RWPE2 (cell line): ENCODE results near the gene NHLRC2.
A peak's percentile ranks its signal among the peaks of the same experiment; 100 is the strongest.
"Not testable (repeated sequence)": the region's sequence is repeated elsewhere in the genome, so short reads cannot be mapped to it uniquely, and the experiment has no call there.

Source experiments
- ATAC-seq: fragments of 200-7000 bp; cut with Tn5 transposase; 3 replicates; pipeline ENCODE4 v1.9.1; 2021; ENCODE audit warnings: low read depth
- DNase-seq: peaks from one replicate; pipeline ENCODE4 v3.0.0-alpha.2; 2020; ENCODE audit warnings: low spot score
- H3K27ac ChIP-seq: fragments of 450-650 bp; 2 replicates; pipeline ENCODE4 v1.5.1; 2017; ENCODE audit warnings: mild to moderate bottlenecking; ENCODE audit not compliant: poor library complexity, severe bottlenecking
- H3K27me3 ChIP-seq: fragments of 250-450 bp; sonication (Bioruptor Pico); 2 replicates; pipeline ENCODE4 v1.5.1; 2021; ENCODE audit warnings: mild to moderate bottlenecking, moderate library complexity; ENCODE audit not compliant: insufficient read depth, poor library complexity, severe bottlenecking
- H3K36me3 ChIP-seq: fragments of 250-450 bp; sonication (Bioruptor Pico); 2 replicates; pipeline ENCODE4 v1.5.1; 2020; ENCODE audit warnings: low read depth, mild to moderate bottlenecking, moderate library complexity
- H3K4me1 ChIP-seq: fragments of 250-450 bp; sonication (Bioruptor Pico); 2 replicates; pipeline ENCODE4 v1.5.1; 2021; ENCODE audit warnings: mild to moderate bottlenecking, moderate library complexity; ENCODE audit not compliant: insufficient read depth, poor library complexity, severe bottlenecking
- H3K4me3 ChIP-seq: fragments of 250-450 bp; sonication (Bioruptor Pico); 2 replicates; pipeline ENCODE4 v1.5.1; 2021; ENCODE audit warnings: mild to moderate bottlenecking, moderate library complexity; ENCODE audit not compliant: severe bottlenecking
- H3K9me3 ChIP-seq: fragments of 250-450 bp; sonication (Bioruptor Pico); 2 replicates; pipeline ENCODE4 v1.5.1; 2021; ENCODE audit warnings: mild to moderate bottlenecking, moderate library complexity; ENCODE audit not compliant: severe bottlenecking
- TF ChIP-seq, protein P1 (sequence below): fragments of 450-650 bp; IDR thresholded peaks from one replicate; pipeline ENCODE4 v1.5.1; 2017; ENCODE audit warnings: mild to moderate bottlenecking, moderate library complexity; ENCODE audit not compliant: poor library complexity, severe bottlenecking

The NHLRC2 gene, protein sequence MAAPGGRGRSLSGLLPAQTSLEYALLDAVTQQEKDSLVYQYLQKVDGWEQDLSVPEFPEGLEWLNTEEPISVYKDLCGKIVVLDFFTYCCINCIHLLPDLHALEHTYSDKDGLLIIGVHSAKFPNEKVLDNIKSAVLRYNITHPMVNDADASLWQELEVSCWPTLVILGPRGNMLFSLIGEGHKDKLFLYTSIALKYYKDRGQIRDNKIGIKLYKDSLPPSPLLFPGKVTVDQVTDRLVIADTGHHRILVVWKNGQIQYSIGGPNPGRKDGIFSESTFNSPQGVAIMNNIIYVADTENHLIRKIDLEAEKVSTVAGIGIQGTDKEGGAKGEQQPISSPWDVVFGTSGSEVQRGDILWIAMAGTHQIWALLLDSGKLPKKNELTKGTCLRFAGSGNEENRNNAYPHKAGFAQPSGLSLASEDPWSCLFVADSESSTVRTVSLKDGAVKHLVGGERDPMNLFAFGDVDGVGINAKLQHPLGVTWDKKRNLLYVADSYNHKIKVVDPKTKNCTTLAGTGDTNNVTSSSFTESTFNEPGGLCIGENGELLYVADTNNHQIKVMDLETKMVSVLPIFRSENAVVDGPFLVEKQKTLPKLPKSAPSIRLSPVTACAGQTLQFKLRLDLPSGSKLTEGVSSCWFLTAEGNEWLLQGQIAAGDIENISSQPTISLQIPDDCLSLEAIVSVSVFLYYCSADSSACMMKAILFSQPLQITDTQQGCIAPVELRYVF

DNA sequence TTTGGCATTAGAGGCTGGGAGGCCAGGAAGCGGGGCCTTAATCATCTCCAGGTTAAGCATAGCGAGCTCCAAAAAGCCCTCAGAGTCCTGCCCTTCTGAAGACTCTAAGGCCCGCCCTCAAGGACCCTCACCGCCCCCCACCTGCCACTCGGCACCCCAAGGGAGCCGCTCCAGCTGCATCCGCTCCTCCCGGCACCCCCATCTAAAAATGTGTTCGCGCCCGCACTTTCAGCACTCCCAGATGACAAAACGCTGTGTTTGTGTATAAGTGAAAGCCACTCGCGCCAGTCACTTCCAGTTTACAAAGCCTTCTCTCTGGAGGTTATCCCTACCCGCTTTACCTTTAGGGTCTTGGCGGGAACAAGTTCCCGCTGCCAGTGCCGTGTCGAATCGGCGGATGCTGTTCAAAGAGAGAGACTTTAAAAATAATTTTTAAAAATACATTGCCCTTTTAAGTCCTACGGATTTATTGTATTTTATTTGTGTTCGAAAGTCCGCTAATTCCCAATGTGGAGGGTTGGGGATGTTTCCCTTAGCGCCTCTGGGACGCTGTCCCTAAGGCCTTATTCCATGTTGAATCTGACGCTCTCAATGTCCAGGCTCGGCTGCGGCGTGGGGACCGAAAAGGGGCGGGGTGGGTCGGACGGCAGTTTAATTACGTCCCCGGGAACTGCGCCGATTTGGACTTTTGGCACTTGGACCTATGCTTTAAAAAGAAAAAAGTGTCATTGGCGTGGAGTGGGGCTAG lies at the start of gene NHLRC2, which contains the start of gene DCLRE1A:
Gene NHLRC2 (plus strand): TSS at position 649 of the 748 bp plus-strand sequence. CDS start 212 bp downstream, outside the sequence.
Gene DCLRE1A (minus strand): TSS at position 70 of the 748 bp plus-strand sequence. CDS start 900 bp downstream, outside the sequence.
- H3K36me3 ChIP-seq: peaks cover 30% of the 10 kb centered on the region
- TF ChIP-seq, protein P1, sequence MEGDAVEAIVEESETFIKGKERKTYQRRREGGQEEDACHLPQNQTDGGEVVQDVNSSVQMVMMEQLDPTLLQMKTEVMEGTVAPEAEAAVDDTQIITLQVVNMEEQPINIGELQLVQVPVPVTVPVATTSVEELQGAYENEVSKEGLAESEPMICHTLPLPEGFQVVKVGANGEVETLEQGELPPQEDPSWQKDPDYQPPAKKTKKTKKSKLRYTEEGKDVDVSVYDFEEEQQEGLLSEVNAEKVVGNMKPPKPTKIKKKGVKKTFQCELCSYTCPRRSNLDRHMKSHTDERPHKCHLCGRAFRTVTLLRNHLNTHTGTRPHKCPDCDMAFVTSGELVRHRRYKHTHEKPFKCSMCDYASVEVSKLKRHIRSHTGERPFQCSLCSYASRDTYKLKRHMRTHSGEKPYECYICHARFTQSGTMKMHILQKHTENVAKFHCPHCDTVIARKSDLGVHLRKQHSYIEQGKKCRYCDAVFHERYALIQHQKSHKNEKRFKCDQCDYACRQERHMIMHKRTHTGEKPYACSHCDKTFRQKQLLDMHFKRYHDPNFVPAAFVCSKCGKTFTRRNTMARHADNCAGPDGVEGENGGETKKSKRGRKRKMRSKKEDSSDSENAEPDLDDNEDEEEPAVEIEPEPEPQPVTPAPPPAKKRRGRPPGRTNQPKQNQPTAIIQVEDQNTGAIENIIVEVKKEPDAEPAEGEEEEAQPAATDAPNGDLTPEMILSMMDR: no peak
- DNase-seq (peak; percentile 72), ATAC-seq (peak; percentile 71)
- H3K4me1 ChIP-seq: peaks cover 27% of the 10 kb centered on the region
- peak within 1 kb of the TSS; percentile 71 for H3K27ac ChIP-seq
- peak within 1 kb of the TSS; percentile 93 for H3K4me3 ChIP-seq
- H3K27me3 ChIP-seq: no peaks in the 10 kb centered on the region
- H3K9me3 ChIP-seq: no peaks in the 10 kb centered on the region

DNA sequence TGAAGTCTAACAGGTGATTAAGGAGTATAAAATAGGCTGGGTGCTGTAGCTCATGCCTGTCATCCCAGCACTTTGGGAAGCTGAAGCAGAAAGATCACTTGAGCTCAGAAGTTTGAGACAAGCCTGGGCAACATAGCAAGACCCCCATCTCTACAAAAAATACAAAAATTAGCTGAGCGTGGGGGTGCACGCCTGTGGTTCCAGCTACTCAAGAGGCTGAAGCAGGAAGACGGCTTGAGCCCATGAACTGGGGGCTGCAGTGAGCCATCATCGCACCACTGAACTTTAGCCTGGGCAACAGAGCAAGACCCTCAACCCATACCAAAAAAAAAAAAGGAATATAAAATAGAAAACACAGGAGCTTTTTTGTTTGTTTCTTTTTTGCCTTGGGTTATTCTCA lies 48.0 kb upstream of the NHLRC2 start:
- no peaks in the 10 kb centered on the region for H3K36me3 ChIP-seq
- no peaks in the 10 kb centered on the region for H3K9me3 ChIP-seq
- H3K4me1 ChIP-seq: no peaks in the 10 kb centered on the region
- DNase-seq (no peak), ATAC-seq (no peak)
- H3K27ac ChIP-seq: no peak overlapping the region
- TF ChIP-seq, protein P1: no peak
- no peak overlapping the region for H3K4me3 ChIP-seq
- no peaks in the 10 kb centered on the region for H3K27me3 ChIP-seq

DNA sequence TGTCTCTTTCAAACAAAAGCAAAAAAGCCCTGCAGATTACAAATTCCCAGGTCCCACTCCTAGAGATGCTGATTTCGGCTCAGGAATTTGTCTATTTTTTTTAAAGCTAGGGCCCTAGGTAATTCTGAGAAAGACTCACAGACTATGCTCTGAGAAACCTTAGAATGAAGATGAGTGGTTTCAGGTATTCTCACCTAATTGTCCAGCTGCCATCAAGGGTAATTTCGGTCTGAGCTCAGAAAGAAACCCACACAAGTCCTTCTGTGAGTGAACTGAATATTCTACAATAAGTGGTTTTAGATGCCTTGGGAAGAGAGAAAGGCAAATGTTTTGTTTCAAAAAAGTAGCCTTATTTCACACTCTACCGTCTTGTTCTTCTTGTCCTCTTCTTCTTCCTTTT lies 46.3 kb upstream of the NHLRC2 start:
- H3K27ac ChIP-seq: no peak overlapping the region
- no peaks in the 10 kb centered on the region for H3K4me1 ChIP-seq
- H3K27me3 ChIP-seq: no peaks in the 10 kb centered on the region
- H3K9me3 ChIP-seq: no peaks in the 10 kb centered on the region
- DNase-seq (no peak), ATAC-seq (no peak)
- H3K36me3 ChIP-seq: no peaks in the 10 kb centered on the region
- no peak overlapping the region for H3K4me3 ChIP-seq
- TF ChIP-seq, protein P1: no peak

DNA sequence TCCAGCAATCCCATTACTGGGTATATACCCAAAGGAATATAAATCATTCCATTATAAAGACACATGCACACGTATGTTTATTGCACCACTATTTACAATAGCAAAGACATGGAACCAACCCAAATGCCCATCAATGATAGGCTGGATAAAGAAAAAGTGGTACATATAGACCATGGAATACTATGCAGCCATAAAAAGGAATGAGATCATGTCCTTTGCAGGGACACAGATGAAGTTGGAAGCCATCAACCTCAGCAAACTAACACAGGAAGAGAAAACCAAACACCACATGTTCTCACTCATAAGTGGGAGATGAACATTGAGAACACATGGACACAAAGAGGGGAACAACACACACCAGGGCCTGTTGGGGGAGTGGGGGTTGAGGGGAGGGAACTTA lies 39.8 kb upstream of the NHLRC2 start:
- H3K4me1 ChIP-seq, H3K36me3 ChIP-seq, H3K9me3 ChIP-seq, H3K27me3 ChIP-seq, H3K4me3 ChIP-seq, DNase-seq, ATAC-seq, H3K27ac ChIP-seq: not testable (repeated sequence)

GRCh38 chr10:113819989-113820388 lies 34.5 kb upstream of the NHLRC2 start:
- Histone ChIP-seq H3K36me3 (no peaks in the 10 kb centered on the region), H3K9me3 (no peaks in the 10 kb centered on the region), H3K27me3 (no peaks in the 10 kb centered on the region), H3K4me3 (no peak overlapping the region), H3K27ac (no peak overlapping the region), H3K4me1 (no peaks in the 10 kb centered on the region)
- TF ChIP-seq, protein P1: no peak
- DNase-seq: no peak
- no peak for ATAC-seq
